GM23338 (cell line): ENCODE data around the gene DMAC2L. TPM values are rescaled to one million over a fixed set of nuclear protein-coding genes. Genes with fewer than 3 reads are reported as not detected.
"Not testable (repeated sequence)": the region's sequence is repeated elsewhere in the genome, so short reads cannot be mapped to it uniquely, and the experiment has no call there.

Experiments used
- ATAC-seq: fragments of 200-7000 bp; cut with Tn5 transposase; 3 replicates; pipeline ENCODE4 v1.9.1; 2020
- DNase-seq: peaks from one replicate; pipeline ENCODE4 v3.0.0-alpha.2; 2015; ENCODE audit warnings: low spot score
- H2AFZ ChIP-seq: fragments of 200-600 bp; sonication (generic); 2 replicates; pipeline ENCODE4 v1.8.0; 2016; ENCODE audit warnings: antibody characterized with exemption, mild to moderate bottlenecking, moderate library complexity
- H3F3A ChIP-seq: fragments of 200-600 bp; sonication (generic); replicated peaks from 2 replicates; pipeline ENCODE4 v1.8.0; 2017; ENCODE audit warnings: antibody characterized with exemption, mixed run types, low read depth
- H3K27ac ChIP-seq: fragments of 200-600 bp; sonication (generic); 2 replicates; pipeline ENCODE4 v1.6.1; 2016; ENCODE audit warnings: low read depth
- H3K27me3 ChIP-seq: fragments of 200-600 bp; sonication (generic); 2 replicates; pipeline ENCODE4 v1.8.0; 2016; ENCODE audit warnings: mild to moderate bottlenecking, mixed run types, moderate library complexity; ENCODE audit not compliant: insufficient read depth
- H3K36me3 ChIP-seq: fragments of 200-600 bp; sonication (generic); 2 replicates; pipeline ENCODE4 v1.8.0; 2016; ENCODE audit warnings: mild to moderate bottlenecking; ENCODE audit not compliant: insufficient read depth
- H3K4me1 ChIP-seq: fragments of 200-600 bp; sonication (generic); 2 replicates; pipeline ENCODE4 v1.8.0; 2016; ENCODE audit warnings: mild to moderate bottlenecking, moderate library complexity; ENCODE audit not compliant: insufficient read depth
- H3K4me2 ChIP-seq: fragments of 200-600 bp; sonication (generic); 2 replicates; pipeline ENCODE4 v1.7.1; 2017; ENCODE audit warnings: mixed run types
- H3K4me3 ChIP-seq: fragments of 200-600 bp; sonication (generic); 2 replicates; pipeline ENCODE4 v1.6.1; 2016; ENCODE audit warnings: mixed run types
- H3K79me2 ChIP-seq: fragments of 200-600 bp; sonication (generic); replicated peaks from 2 replicates; pipeline ENCODE4 v1.8.0; 2017; ENCODE audit warnings: mild to moderate bottlenecking; ENCODE audit not compliant: insufficient read depth
- H3K9me2 ChIP-seq: fragments of 200-600 bp; sonication (generic); 2 replicates; pipeline ENCODE4 v1.8.0; 2017; ENCODE audit not compliant: insufficient read depth
- H4K20me1 ChIP-seq: fragments of 200-600 bp; sonication (generic); replicated peaks from 2 replicates; pipeline ENCODE4 v1.8.0; 2017; ENCODE audit warnings: mild to moderate bottlenecking; ENCODE audit not compliant: insufficient read depth
- H3K27ac Mint-ChIP-seq: 2 replicates; pipeline ENCODE4 v1.8.0; 2020; ENCODE audit warnings: inconsistent platforms, mild to moderate bottlenecking, moderate library complexity, mixed read lengths
- H3K27me3 Mint-ChIP-seq: 3 replicates; pipeline ENCODE4 v1.8.0; 2022; ENCODE audit warnings: low read depth, mild to moderate bottlenecking, moderate library complexity, mixed read lengths, inconsistent platforms; ENCODE audit not compliant: insufficient read depth, poor library complexity
- H3K36me3 Mint-ChIP-seq: 3 replicates; pipeline ENCODE4 v1.8.0; 2021; ENCODE audit warnings: low read depth, mild to moderate bottlenecking, inconsistent platforms, moderate library complexity, mixed read lengths
- H3K4me1 Mint-ChIP-seq: 3 replicates; pipeline ENCODE4 v1.8.0; 2020; ENCODE audit warnings: mild to moderate bottlenecking, inconsistent platforms, mixed read lengths
- H3K4me3 Mint-ChIP-seq: 3 replicates; pipeline ENCODE4 v1.8.0; 2021; ENCODE audit warnings: moderate library complexity, mild to moderate bottlenecking, inconsistent platforms, mixed read lengths
- H3K9me3 Mint-ChIP-seq: 3 replicates; pipeline ENCODE4 v1.8.0; 2020; ENCODE audit warnings: moderate library complexity, mild to moderate bottlenecking, inconsistent platforms, mixed read lengths
- CREB1 ChIP-seq: fragments of 250-450 bp; sonication (Bioruptor Pico); IDR thresholded peaks from 2 replicates; pipeline ENCODE4 v1.5.0; 2020; ENCODE audit warnings: low read depth, mild to moderate bottlenecking, moderate library complexity
- ETS1 ChIP-seq: IDR thresholded peaks from 2 replicates; pipeline ENCODE4 v1.6.1; 2016; ENCODE audit warnings: antibody characterized with exemption
- JUNB ChIP-seq: IDR thresholded peaks from one replicate; pipeline ENCODE4 v1.6.1; 2016; ENCODE audit warnings: antibody characterized with exemption; ENCODE audit not compliant: unreplicated experiment
- NANOG ChIP-seq: IDR thresholded peaks from 2 replicates; pipeline ENCODE4 v1.6.1; 2016; ENCODE audit warnings: antibody characterized with exemption, borderline replicate concordance
- POLR2AphosphoS5 ChIP-seq: IDR thresholded peaks from 2 replicates; pipeline ENCODE4 v1.6.1; 2016; ENCODE audit warnings: antibody characterized with exemption, low read depth
- ZNF462 ChIP-seq: fragments of 250-450 bp; sonication (Bioruptor Pico); IDR thresholded peaks from 2 replicates; pipeline ENCODE4 v1.5.0; 2020; ENCODE audit warnings: mild to moderate bottlenecking, moderate library complexity
- polyA plus RNA-seq: library from polyadenylated mRNA; unstranded; fragments of >200 nt; fragmentation: Nextera tagmentation; extraction: Ambion mirVana; gene quantifications from 2 replicates; pipeline ENCODE4 v1.2.1, GENCODE V29; 2016
- total RNA-seq: library from RNA; depleted of rRNA; stranded (reverse); fragments of >200 nt; shearing (Covaris generic); gene quantifications from 2 replicates; pipeline ENCODE4 v1.2.3, GENCODE V29; 2014
- TF ChIP-seq, protein P1 (sequence below): IDR thresholded peaks from one replicate; pipeline ENCODE4 v1.6.1; 2018; ENCODE audit warnings: antibody characterized with exemption; ENCODE audit not compliant: unreplicated experiment

DMAC2L gene
- total and polyA plus RNA-seq, 2 experiments from 2014 or later = 22.5 to 33.8 TPM

- TF ChIP-seq ZNF462 (CRISPR knock-in tag) = no peak
Observed at GRCh38 chr14:50355692-50356091, 43.6 kb downstream of the DMAC2L start (continued).

DNA sequence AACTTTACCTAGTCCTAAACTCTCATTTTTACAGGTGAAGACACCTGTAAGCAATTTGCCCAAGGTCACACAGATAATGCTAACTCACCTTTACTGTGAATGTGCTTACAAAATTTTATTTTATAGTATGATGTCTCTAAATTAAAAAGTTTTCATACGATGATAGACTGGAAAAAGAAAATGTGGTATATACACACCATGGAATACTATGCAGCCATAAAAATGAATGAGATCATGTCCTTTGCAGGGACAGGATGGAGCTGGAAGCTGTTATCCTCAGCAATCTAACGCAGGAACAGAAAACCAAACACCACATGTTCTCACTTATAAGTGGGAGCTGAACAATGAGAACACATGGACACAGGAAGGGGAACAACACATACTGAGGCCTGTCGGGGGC is 44.2 kb downstream of the DMAC2L start:
- H3K4me1 Mint-ChIP-seq, H3K27ac Mint-ChIP-seq, H3K36me3 ChIP-seq: not testable (repeated sequence)

GRCh38 chr14:50357124-50357523 is 45.0 kb downstream of the DMAC2L start:
- Histone ChIP-seq H3K4me2 (no peak overlapping the region), H3K9me2 (no peaks in the 10 kb centered on the region), H3K79me2 (no peaks in the 10 kb centered on the region), H3K4me3 (no peak overlapping the region), H3K27me3 (no peaks in the 10 kb centered on the region), H3K36me3 (no peaks in the 10 kb centered on the region), H3K4me1 (no peaks in the 10 kb centered on the region), H2AFZ (no peak overlapping the region; the same call in 1 of the 2 replicates), H3K27ac (no peak overlapping the region), H4K20me1 (no peaks in the 10 kb centered on the region), H3F3A (no peaks in the 10 kb centered on the region)
- Mint-ChIP-seq H3K27ac (no peak overlapping the region), H3K9me3 (no peaks in the 10 kb centered on the region), H3K4me3 (no peak overlapping the region), H3K4me1 (no peaks in the 10 kb centered on the region; the same call in 1 of the 3 replicates), H3K27me3 (peaks cover 4% of the 10 kb centered on the region), H3K36me3 (no peaks in the 10 kb centered on the region)
- ATAC-seq (no peak), DNase-seq (no peak)
- TF ChIP-seq JUNB (no peak), POLR2AphosphoS5 (no peak), NANOG (no peak), ETS1 (no peak), CREB1 (CRISPR knock-in tag) (no peak)
- TF ChIP-seq, protein P1, sequence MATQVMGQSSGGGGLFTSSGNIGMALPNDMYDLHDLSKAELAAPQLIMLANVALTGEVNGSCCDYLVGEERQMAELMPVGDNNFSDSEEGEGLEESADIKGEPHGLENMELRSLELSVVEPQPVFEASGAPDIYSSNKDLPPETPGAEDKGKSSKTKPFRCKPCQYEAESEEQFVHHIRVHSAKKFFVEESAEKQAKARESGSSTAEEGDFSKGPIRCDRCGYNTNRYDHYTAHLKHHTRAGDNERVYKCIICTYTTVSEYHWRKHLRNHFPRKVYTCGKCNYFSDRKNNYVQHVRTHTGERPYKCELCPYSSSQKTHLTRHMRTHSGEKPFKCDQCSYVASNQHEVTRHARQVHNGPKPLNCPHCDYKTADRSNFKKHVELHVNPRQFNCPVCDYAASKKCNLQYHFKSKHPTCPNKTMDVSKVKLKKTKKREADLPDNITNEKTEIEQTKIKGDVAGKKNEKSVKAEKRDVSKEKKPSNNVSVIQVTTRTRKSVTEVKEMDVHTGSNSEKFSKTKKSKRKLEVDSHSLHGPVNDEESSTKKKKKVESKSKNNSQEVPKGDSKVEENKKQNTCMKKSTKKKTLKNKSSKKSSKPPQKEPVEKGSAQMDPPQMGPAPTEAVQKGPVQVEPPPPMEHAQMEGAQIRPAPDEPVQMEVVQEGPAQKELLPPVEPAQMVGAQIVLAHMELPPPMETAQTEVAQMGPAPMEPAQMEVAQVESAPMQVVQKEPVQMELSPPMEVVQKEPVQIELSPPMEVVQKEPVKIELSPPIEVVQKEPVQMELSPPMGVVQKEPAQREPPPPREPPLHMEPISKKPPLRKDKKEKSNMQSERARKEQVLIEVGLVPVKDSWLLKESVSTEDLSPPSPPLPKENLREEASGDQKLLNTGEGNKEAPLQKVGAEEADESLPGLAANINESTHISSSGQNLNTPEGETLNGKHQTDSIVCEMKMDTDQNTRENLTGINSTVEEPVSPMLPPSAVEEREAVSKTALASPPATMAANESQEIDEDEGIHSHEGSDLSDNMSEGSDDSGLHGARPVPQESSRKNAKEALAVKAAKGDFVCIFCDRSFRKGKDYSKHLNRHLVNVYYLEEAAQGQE = no peak

More for the DNA sequence above, 44.2 kb downstream of the DMAC2L start:
- H3K36me3 Mint-ChIP-seq, H2AFZ ChIP-seq, H3K27ac ChIP-seq, H3K27me3 Mint-ChIP-seq, H3K27me3 ChIP-seq, ATAC-seq, DNase-seq, H3K4me2 ChIP-seq, H3K79me2 ChIP-seq, H3K4me3 ChIP-seq, H3K4me3 Mint-ChIP-seq, H4K20me1 ChIP-seq, H3K9me3 Mint-ChIP-seq, H3K4me1 ChIP-seq, H3K9me2 ChIP-seq, H3F3A ChIP-seq: not testable (repeated sequence)
